Neural progenitor cell (in vitro differentiated cells): ENCODE measurements around the gene STX8. TPM values are rescaled to one million over a fixed set of nuclear protein-coding genes. Genes with fewer than 3 reads are reported as not detected.

Experiments
- DNase-seq: peaks from one replicate; pipeline ENCODE4 v3.0.0-alpha.2; 2016; ENCODE audit warnings: low spot score
- H2AFZ ChIP-seq: fragments of 200-600 bp; sonication (generic); replicated peaks from 2 replicates; pipeline ENCODE4 v1.6.1; 2016; ENCODE audit warnings: antibody characterized with exemption
- H3F3A ChIP-seq: fragments of 200-600 bp; sonication (generic); 2 replicates; pipeline ENCODE4 v1.6.1; 2016; ENCODE audit warnings: antibody characterized with exemption, low read depth
- H3K27ac ChIP-seq: fragments of 200-600 bp; sonication (generic); 2 replicates; pipeline ENCODE4 v1.5.1; 2016; ENCODE audit warnings: mild to moderate bottlenecking
- H3K27me3 ChIP-seq: fragments of 200-600 bp; sonication (generic); 2 replicates; pipeline ENCODE4 v1.6.1; 2016; ENCODE audit warnings: mild to moderate bottlenecking, moderate library complexity
- H3K36me3 ChIP-seq: fragments of 200-600 bp; sonication (generic); 2 replicates; pipeline ENCODE4 v1.5.1; 2016
- H3K4me1 ChIP-seq: fragments of 200-600 bp; sonication (generic); 2 replicates; pipeline ENCODE4 v1.6.1; 2016; ENCODE audit warnings: mixed run types
- H3K4me2 ChIP-seq: fragments of 200-600 bp; sonication (generic); 2 replicates; pipeline ENCODE4 v1.6.1; 2016
- H3K4me3 ChIP-seq: fragments of 200-600 bp; sonication (generic); 2 replicates; pipeline ENCODE4 v1.5.1; 2016
- H3K79me2 ChIP-seq: fragments of 200-600 bp; sonication (generic); 2 replicates; pipeline ENCODE4 v1.6.1; 2016; ENCODE audit warnings: low read depth
- H3K9ac ChIP-seq: fragments of 200-600 bp; sonication (generic); 2 replicates; pipeline ENCODE4 v1.6.1; 2016
- H3K9me3 ChIP-seq: fragments of 200-600 bp; sonication (generic); 2 replicates; pipeline ENCODE4 v1.5.1; 2016; ENCODE audit warnings: low read depth
- H4K20me1 ChIP-seq: fragments of 200-600 bp; sonication (generic); 2 replicates; pipeline ENCODE4 v1.6.1; 2016; ENCODE audit warnings: low read depth
- H3K27ac Mint-ChIP-seq: 3 replicates; pipeline ENCODE4 v1.8.0; 2021; ENCODE audit warnings: mixed read lengths
- H3K27me3 Mint-ChIP-seq: 2 replicates; pipeline ENCODE4 v1.8.0; 2022; ENCODE audit warnings: low read depth, mild to moderate bottlenecking, inconsistent platforms, moderate library complexity, mixed read lengths; ENCODE audit not compliant: insufficient read depth
- H3K36me3 Mint-ChIP-seq: 3 replicates; pipeline ENCODE4 v1.8.0; 2021; ENCODE audit warnings: mixed read lengths
- H3K4me1 Mint-ChIP-seq: 3 replicates; pipeline ENCODE4 v1.8.0; 2021; ENCODE audit warnings: mixed read lengths
- H3K4me3 Mint-ChIP-seq: 3 replicates; pipeline ENCODE4 v1.8.0; 2021; ENCODE audit warnings: mild to moderate bottlenecking, moderate library complexity, mixed read lengths
- H3K9me3 Mint-ChIP-seq: 3 replicates; pipeline ENCODE4 v1.8.0; 2020; ENCODE audit warnings: mixed read lengths
- EZH2 ChIP-seq: fragments of 200-600 bp; sonication (generic); IDR thresholded peaks from 2 replicates; pipeline ENCODE4 v1.6.1; 2017; ENCODE audit warnings: antibody characterized with exemption, mild to moderate bottlenecking, moderate library complexity
- EZH2phosphoT487 ChIP-seq: fragments of 200-600 bp; sonication (generic); IDR thresholded peaks from 2 replicates; pipeline ENCODE4 v1.6.1; 2017; ENCODE audit warnings: antibody characterized with exemption
- total RNA-seq: library from RNA; depleted of rRNA; stranded (reverse); fragments of >200 nt; gene quantifications from 2 replicates; pipeline ENCODE4 v1.2.3, GENCODE V29; 2015; ENCODE audit warnings: low replicate concordance
- TF ChIP-seq, protein P1 (sequence below): fragments of 200-600 bp; sonication (generic); IDR thresholded peaks from 2 replicates; pipeline ENCODE4 v1.5.1; 2017; ENCODE audit warnings: antibody characterized with exemption, mild to moderate bottlenecking

STX8 gene
- total RNA-seq, 1 donor from 2014 or later, result 79.7 TPM

- Histone ChIP-seq H4K20me1 (no peaks in the 10 kb centered on the region), H3K4me2 (no peak overlapping the region), H3K79me2 (no peaks in the 10 kb centered on the region), H2AFZ (no peak overlapping the region), H3K36me3 (no peaks in the 10 kb centered on the region), H3K9me3 (no peaks in the 10 kb centered on the region), H3K27me3 (no peaks in the 10 kb centered on the region), H3F3A (peaks cover 20% of the 10 kb centered on the region), H3K27ac (no peak overlapping the region), H3K9ac (no peak overlapping the region), H3K4me3 (no peak overlapping the region), H3K4me1 (peaks cover 13% of the 10 kb centered on the region)
- TF ChIP-seq EZH2, result no peak
- no peak overlapping the region for H3K27ac Mint-ChIP-seq
- H3K9me3 Mint-ChIP-seq, result no peaks in the 10 kb centered on the region
- DNase-seq, result no peak
- H3K4me1 Mint-ChIP-seq, result peaks cover 3% of the 10 kb centered on the region
- no peak overlapping the region for H3K4me3 Mint-ChIP-seq
- H3K27me3 Mint-ChIP-seq, result no peaks in the 10 kb centered on the region
- H3K36me3 Mint-ChIP-seq, result peaks cover 10% of the 10 kb centered on the region
Observed at GRCh38 chr17:9484789-9485188, 90.8 kb downstream of the STX8 start.

DNA sequence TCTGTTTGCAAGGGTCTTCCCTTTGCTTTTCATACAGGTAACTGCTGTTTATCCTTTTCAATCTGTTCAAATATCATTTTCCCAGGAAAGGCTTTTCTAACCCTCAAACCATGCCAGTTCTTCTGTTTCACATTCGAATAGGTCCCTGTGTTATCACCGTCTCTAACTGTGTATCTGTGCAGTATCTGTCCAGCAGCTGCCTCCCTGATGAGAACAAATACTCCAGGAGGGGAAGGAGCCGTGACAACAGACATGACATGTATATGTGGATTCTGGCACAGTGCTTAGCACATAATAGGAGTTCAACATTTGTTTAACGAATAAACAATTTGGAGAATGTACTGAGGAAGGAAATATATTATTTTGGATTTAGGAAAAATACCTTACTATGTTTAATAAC, 95.7 kb downstream of the STX8 start:
- Histone ChIP-seq H3K4me2 (no peak overlapping the region), H3K9me3 (no peaks in the 10 kb centered on the region), H3K9ac (no peak overlapping the region), H3K4me1 (peaks cover 13% of the 10 kb centered on the region), H3K27me3 (no peaks in the 10 kb centered on the region), H4K20me1 (no peaks in the 10 kb centered on the region), H3K79me2 (no peaks in the 10 kb centered on the region), H3K27ac (no peak overlapping the region), H3K4me3 (no peak overlapping the region), H2AFZ (no peak overlapping the region), H3F3A (peaks cover 20% of the 10 kb centered on the region), H3K36me3 (no peaks in the 10 kb centered on the region)
- peaks cover 5% of the 10 kb centered on the region for H3K4me1 Mint-ChIP-seq
- peaks cover 4% of the 10 kb centered on the region for H3K36me3 Mint-ChIP-seq
- no peak overlapping the region for H3K27ac Mint-ChIP-seq
- no peak for DNase-seq
- H3K4me3 Mint-ChIP-seq, result no peak overlapping the region
- H3K27me3 Mint-ChIP-seq, result no peaks in the 10 kb centered on the region
- peaks cover 2% of the 10 kb centered on the region for H3K9me3 Mint-ChIP-seq
- no peak for TF ChIP-seq EZH2
- TF ChIP-seq, protein P1, sequence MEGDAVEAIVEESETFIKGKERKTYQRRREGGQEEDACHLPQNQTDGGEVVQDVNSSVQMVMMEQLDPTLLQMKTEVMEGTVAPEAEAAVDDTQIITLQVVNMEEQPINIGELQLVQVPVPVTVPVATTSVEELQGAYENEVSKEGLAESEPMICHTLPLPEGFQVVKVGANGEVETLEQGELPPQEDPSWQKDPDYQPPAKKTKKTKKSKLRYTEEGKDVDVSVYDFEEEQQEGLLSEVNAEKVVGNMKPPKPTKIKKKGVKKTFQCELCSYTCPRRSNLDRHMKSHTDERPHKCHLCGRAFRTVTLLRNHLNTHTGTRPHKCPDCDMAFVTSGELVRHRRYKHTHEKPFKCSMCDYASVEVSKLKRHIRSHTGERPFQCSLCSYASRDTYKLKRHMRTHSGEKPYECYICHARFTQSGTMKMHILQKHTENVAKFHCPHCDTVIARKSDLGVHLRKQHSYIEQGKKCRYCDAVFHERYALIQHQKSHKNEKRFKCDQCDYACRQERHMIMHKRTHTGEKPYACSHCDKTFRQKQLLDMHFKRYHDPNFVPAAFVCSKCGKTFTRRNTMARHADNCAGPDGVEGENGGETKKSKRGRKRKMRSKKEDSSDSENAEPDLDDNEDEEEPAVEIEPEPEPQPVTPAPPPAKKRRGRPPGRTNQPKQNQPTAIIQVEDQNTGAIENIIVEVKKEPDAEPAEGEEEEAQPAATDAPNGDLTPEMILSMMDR, result no peak
- TF ChIP-seq EZH2phosphoT487, result no peak

DNA sequence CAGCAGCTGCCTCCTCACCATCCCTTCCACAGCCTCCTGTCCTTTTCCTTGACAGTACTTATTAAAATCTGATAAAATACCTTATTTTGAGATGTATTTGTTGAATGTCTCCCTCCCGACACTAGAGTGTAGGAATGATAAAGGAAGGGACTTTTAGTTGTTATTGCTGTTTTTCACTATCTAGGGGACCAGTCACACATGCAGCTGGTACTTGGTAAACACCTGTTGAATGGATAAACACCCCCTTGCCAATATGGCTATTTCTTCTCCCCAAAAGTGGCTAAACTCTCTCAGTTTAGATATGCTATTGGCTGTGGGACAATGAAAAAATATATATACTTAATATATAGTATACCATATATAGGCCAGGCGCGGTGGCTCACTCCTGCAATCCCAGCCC, 96.7 kb downstream of the STX8 start:
- Mint-ChIP-seq H3K4me1 (peaks cover 7% of the 10 kb centered on the region), H3K9me3 (peaks cover 5% of the 10 kb centered on the region), H3K27ac (no peak overlapping the region), H3K36me3 (peaks cover 4% of the 10 kb centered on the region), H3K27me3 (no peaks in the 10 kb centered on the region), H3K4me3 (no peak overlapping the region)
- H3K27me3 ChIP-seq, result no peaks in the 10 kb centered on the region
- no peak overlapping the region for H3K4me3 ChIP-seq
- H3F3A ChIP-seq, result peaks cover 17% of the 10 kb centered on the region
- H3K4me2 ChIP-seq, result no peak overlapping the region
- peaks cover 11% of the 10 kb centered on the region for H3K4me1 ChIP-seq
- no peak overlapping the region for H2AFZ ChIP-seq
- no peaks in the 10 kb centered on the region for H4K20me1 ChIP-seq
- no peaks in the 10 kb centered on the region for H3K36me3 ChIP-seq
- no peaks in the 10 kb centered on the region for H3K79me2 ChIP-seq
- H3K9me3 ChIP-seq, result no peaks in the 10 kb centered on the region
- TF ChIP-seq, protein P1, result no peak
- TF ChIP-seq EZH2phosphoT487 (no peak), EZH2 (no peak)
- no peak overlapping the region for H3K27ac ChIP-seq
- DNase-seq, result no peak
- no peak overlapping the region for H3K9ac ChIP-seq

DNA sequence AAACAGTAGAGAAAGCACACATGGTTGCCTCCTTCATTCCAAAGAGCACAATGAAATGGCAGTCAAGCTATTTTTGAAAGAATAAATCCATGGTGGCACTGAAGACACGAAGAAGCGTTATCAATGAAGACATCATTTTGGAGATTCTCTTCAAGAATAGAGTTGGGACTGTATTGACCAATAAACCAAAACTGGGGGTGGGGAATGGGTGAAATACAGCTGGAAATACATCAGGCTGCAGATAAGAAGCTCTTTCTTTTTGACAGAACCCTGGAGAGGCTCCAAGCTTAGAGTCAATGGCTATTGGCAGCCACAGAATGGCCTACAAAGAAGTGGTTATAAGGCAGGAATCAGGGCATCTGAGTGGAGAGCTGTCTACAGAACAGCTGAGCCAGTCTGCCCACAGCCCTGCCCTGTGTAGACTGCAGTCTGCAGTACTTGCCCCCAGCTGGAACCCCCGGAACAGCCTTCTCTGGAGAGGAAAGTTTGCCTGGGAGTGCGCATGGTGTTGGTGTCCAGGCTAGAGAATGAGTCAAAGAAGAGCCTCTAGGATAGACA, 100.4 kb downstream of the STX8 start:
- H3K4me1 Mint-ChIP-seq, result peaks cover 8% of the 10 kb centered on the region
- Histone ChIP-seq H4K20me1 (no peaks in the 10 kb centered on the region), H3K27me3 (no peaks in the 10 kb centered on the region), H3K9me3 (no peaks in the 10 kb centered on the region), H3K4me1 (peaks cover 4% of the 10 kb centered on the region), H2AFZ (no peak overlapping the region), H3K9ac (no peak overlapping the region), H3K36me3 (no peaks in the 10 kb centered on the region), H3F3A (peaks cover 4% of the 10 kb centered on the region), H3K4me3 (no peak overlapping the region), H3K79me2 (no peaks in the 10 kb centered on the region), H3K27ac (no peak overlapping the region), H3K4me2 (no peak overlapping the region)
- H3K4me3 Mint-ChIP-seq, result no peak overlapping the region
- TF ChIP-seq, protein P1, result no peak
- TF ChIP-seq EZH2, result no peak
- no peak for TF ChIP-seq EZH2phosphoT487
- H3K36me3 Mint-ChIP-seq, result peaks cover 4% of the 10 kb centered on the region
- H3K9me3 Mint-ChIP-seq, result peaks cover 8% of the 10 kb centered on the region
- H3K27me3 Mint-ChIP-seq, result no peaks in the 10 kb centered on the region
- no peak overlapping the region for H3K27ac Mint-ChIP-seq
- no peak for DNase-seq
